M059J (cell line): ENCODE data around the gene SH2D1B. TPM values are rescaled to one million over a fixed set of nuclear protein-coding genes. Genes with fewer than 3 reads are reported as not detected.

Experiments used
- DNase-seq: peaks from one replicate; pipeline ENCODE4 v3.0.0-alpha.2; 2012; ENCODE audit warnings: low read depth
- total RNA-seq: library from RNA; depleted of rRNA; stranded (reverse); fragments of >200 nt; shearing (Covaris generic); gene quantifications from 2 replicates; pipeline ENCODE4 v1.2.3, GENCODE V29; 2014

SH2D1B gene
- total RNA-seq, 1 experiment from 2014 or later = 0.05 TPM

GRCh38 chr1:162398999-162399580 is 12.8 kb downstream of the SH2D1B start:
- no peak for DNase-seq

DNA sequence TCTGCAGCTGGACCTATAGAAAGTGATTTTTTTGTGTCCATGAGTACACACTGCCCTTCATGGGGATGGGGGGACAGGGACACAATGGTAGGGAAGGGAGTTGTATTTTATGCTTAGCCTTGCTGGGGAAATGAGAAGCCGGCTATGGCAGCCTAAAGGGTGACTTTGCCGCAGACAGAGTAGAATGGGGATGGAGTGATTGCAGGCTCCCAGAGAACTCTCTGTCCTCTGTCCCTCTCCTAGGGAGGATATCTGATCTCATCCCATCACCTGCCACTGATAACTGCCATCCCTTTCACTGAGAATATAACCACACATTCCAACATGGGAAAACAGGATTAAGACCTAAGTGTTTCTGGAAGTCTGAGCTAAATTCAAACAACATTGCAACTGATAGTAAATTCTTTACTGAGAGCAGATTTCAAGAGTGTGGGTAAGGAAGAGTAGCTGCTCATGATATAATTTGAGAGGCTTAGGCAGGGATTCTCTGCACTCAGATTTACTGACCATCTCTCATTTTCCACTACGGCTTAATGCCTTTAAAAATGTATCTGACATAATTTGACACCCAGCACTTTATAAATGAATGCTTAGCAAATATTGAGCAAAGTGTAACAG is 13.9 kb downstream of the SH2D1B start:
- DNase-seq = no peak

DNA sequence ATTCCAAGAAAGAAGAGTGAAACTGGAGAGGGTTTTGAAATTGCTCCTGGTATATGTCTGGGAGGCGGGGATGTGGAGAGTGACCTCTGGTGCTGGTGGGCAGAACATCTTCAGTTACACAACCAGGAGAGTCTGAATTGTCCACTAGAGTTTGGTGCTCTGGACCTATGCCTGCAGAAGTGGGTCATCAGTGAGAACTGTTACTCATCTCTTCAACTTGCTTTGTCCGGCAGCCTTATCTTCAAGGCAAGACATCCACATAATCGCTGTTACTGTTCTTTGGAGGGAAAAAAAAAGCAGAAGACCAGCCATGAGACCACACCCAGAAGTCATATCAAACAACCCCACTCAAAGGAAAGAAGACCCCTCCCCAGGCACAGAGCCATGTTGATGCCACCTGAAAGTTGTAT is 14.9 kb downstream of the SH2D1B start:
- no peak for DNase-seq

DNA sequence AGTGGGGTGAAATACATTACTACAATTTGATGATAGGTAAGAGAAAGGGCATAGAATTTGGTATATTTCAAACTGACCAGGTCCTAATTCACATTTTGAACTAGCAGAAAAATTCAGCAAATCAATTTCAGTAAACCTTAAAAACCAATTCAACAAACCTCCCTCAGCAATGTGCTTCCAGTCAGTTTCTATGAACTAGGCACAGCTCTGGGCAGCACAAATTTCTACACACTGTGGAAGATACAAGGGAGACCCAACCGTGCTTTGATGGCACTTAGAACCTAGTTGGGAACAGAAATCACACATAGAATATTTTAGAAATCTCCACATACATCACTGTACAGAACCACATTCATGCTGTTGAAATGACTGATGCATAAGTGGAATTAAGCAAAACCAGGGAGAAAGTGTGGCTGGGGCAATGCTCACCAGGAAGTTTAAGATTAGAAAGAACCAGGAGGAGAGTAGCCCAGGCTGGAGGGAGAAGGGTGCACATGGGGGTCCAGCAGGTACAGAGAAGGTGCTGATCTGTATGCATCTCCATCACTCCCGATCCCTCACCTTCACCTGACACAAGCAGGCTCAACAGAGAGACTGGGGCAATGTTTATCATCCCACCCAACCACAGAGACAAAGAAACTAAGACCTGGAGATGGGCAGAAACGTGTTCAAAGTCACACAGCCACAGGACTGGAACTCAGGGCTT is 15.6 kb downstream of the SH2D1B start:
- no peak for DNase-seq

- peak; percentile 59 for DNase-seq
These were observed 20.0 kb downstream of the SH2D1B start for GRCh38 chr1:162391790-162392563.

DNA sequence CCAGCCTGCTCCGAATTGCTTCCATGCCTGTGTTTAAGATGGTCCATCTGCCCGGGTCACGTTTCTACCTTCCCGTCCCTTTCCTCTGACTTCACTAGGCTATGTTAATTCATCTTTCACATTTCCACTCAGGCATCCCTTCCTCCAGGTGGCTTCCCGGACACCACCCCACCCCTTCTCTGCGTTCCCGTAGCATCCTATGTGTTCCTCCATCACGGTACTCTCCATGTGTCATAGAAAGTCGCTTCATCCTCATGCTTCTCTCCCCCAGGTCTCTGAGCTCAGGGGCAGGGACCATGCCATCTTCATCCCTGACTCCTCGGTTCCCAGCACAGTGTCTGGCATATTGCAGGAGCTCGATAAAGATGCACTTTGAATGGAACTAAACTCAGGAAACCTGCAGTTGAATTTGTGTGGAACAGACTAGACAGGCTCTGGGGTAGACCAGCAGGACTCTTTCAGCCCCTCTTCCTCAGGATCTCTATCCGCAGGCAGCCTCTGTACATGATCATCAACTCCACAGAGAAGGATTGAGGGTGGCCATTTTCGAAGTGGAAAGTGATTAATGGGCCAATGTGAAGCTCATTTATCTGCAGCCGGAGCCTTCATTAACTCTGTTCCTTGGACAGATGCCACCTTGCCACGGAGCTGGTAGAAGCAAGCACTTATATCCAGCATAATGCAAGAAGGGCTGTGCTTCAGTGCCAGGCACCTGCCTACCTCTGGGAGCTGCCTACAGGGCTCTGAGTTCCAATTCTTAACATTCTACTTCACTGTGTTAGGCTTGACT is 21.3 kb downstream of the SH2D1B start:
- no peak for DNase-seq

- peak; percentile 24 for DNase-seq
These were observed 22.0 kb downstream of the SH2D1B start for GRCh38 chr1:162389971-162390370.

GRCh38 chr1:162389021-162389818 is 22.7 kb downstream of the SH2D1B start:
- peak; percentile 80 for DNase-seq

GRCh38 chr1:162388615-162389014 is 23.3 kb downstream of the SH2D1B start:
- no peak for DNase-seq

DNA sequence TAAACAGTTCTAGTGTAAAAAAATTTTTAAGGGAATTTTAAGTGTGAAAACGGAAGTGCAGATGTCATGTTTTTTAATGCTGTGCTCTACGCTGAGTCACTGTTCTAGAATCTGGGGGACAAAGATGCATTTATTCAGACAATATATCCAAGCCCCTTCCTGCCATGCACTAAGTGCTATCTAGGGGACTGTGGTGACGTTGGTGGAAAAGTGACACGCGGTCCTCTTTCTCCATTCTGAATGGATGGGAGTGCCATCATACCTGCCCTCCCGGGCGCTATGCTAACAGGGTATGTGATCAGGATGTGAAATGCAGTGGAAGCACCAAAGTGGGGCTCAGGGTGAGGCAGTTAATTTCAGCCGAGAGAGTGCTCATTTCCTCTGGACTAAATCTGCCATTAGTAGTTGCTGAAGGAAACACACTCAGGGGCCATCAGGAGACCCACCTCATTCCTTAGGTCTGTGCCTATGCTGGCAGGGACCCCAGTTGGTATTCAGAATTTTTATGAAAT is 23.8 kb downstream of the SH2D1B start:
- no peak for DNase-seq

GRCh38 chr1:162387226-162388082 is 24.5 kb downstream of the SH2D1B start:
- DNase-seq = no peak

DNA sequence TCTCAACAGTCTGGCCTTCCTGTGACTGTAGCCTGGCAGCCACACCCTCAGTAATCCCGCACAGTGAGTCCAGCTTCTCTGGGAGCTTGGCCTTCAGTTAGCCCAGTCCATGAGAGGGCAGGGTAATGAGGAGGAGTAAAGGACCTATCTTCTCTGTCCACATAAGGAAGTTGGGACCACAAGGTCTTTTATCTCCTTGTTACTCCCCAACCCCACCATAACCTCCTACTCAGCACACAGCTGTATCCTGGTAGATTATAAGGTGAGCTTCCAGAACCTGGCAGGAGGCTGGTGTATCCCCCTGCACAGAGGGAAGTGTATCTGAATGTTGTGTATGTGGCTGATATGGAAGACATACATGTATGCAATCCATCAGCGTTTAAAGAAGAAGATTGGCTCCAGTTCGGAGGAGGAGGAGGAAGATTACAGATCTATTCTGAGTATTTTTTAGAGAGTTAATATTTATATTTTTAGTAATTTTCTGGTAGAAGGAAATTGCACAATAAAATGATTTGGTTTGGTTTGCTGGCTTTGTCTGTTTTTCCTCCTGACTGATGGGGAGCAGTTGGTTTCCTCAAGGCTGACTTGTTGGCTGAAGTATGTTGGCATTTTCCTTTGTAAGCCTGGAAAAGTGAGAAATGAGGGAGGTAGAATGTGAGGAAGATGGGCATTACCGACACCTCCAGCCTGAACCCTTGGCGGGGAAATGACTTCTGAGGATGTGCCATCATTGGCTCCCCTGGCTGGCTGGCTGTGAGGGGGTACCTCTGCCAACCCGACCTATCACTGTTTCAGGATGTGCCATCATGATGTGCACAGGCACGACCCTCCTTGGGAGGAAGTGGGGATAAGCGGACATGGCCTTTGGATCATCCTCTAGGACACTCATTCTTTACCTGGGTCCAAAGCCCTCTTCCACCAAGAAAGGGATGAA is 25.4 kb downstream of the SH2D1B start:
- DNase-seq = no peak

- no peak for DNase-seq
These were observed 26.2 kb downstream of the SH2D1B start for GRCh38 chr1:162385702-162386101.

- no peak for DNase-seq
These were observed 26.7 kb downstream of the SH2D1B start for GRCh38 chr1:162385280-162385623.

DNA sequence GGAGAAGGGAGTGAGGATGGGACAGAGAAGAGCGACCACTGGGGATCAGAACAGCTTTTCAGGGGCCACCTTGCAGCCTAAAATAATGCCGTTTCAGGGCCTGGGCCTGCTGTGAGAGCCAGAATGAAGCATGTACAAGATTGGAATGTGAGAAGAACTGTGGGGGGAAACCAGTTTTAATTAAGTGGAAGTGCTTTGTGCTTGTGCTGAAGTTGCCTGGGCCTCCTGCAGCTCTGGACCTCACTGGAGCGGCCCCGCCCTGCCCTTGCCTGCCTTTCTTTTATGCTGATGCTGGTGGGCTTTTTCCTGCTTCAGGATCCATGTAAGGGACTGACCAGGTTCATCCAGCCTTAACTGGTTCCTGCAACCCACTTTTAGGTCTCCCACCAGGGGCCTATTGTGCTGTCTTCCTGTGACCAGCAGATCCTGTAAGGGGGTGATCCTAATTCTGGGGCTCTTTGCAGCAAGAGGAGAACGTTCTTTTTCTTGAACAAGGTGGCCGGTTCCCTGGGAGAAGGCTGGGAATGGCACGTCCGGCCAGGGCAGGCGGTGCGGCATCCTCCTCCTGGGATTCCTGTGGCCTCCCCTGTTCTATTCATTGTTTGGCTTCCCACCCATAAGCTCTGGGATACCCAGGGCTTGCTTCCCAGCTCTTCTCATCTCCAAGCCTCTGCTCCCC is 27.2 kb downstream of the SH2D1B start:
- no peak for DNase-seq

GRCh38 chr1:162384116-162384515 is 27.8 kb downstream of the SH2D1B start:
- no peak for DNase-seq

GRCh38 chr1:162383516-162383915 is 28.4 kb downstream of the SH2D1B start:
- DNase-seq = no peak

DNA sequence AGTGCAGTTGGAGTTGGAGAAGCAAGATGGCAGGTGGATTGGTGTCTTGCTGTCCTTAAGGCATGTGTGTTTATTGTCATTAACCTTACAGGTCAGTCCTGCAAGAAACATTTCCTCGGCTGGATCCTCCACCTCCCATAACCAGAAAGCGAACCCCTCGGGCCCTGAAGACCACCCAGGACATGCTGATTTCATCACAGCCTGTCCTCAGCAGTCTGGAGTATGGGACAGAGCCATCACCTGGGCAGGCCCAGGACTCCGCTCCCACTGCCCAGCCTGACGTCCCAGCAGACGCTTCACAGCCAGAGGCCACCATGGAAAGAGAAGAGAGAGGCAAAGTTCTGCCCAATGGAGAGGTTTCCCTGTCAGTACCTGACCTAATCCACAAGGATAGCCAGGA is 28.8 kb downstream of the SH2D1B start:
- DNase-seq = no peak
